ENCODE measurements around the gene SHB.

The SHB gene

GRCh38 chr9:38039907-38040682 is 28.9 kb downstream of the SHB start:
- no peak for DNase-seq (ENCODE audit: low read depth)

GRCh38 chr9:38039090-38039906 is 29.7 kb downstream of the SHB start:
- DNase-seq (ENCODE audit: low read depth) = peak; percentile 38

GRCh38 chr9:38038307-38039089 is 30.5 kb downstream of the SHB start:
- no peak for DNase-seq (ENCODE audit: low read depth)

GRCh38 chr9:38037981-38038306 is 31.1 kb downstream of the SHB start:
- no peak for DNase-seq (ENCODE audit: low read depth)

- DNase-seq (ENCODE audit: low read depth) = no peak
These were observed 32.5 kb downstream of the SHB start for GRCh38 chr9:38036359-38037084.

GRCh38 chr9:38035873-38036272 is 33.2 kb downstream of the SHB start:
- DNase-seq (ENCODE audit: low read depth) = no peak

GRCh38 chr9:38033941-38034340 is 35.1 kb downstream of the SHB start:
- DNase-seq (ENCODE audit: low read depth) = no peak

GRCh38 chr9:38032266-38033110 is 36.5 kb downstream of the SHB start:
- no peak for DNase-seq (ENCODE audit: low read depth)

- no peak for DNase-seq (ENCODE audit: low read depth)
These were observed 37.4 kb downstream of the SHB start for GRCh38 chr9:38031594-38031993.

- no peak for DNase-seq (ENCODE audit: low read depth)
These were observed 38.4 kb downstream of the SHB start for GRCh38 chr9:38030658-38031057.

- no peak for DNase-seq (ENCODE audit: low read depth)
These were observed 39.0 kb downstream of the SHB start for GRCh38 chr9:38029915-38030638.

- no peak for DNase-seq (ENCODE audit: low read depth)
These were observed 41.3 kb downstream of the SHB start for GRCh38 chr9:38027714-38028113.

GRCh38 chr9:38026840-38027527 is 42.0 kb downstream of the SHB start:
- no peak for DNase-seq (ENCODE audit: low read depth)

GRCh38 chr9:38026021-38026809 is 42.8 kb downstream of the SHB start:
- DNase-seq (ENCODE audit: low read depth) = no peak

- DNase-seq (ENCODE audit: low read depth) = no peak
These were observed 43.9 kb downstream of the SHB start for GRCh38 chr9:38025166-38025565.

- DNase-seq (ENCODE audit: low read depth) = no peak
These were observed 44.9 kb downstream of the SHB start for GRCh38 chr9:38024036-38024681.

GRCh38 chr9:38023661-38024035 is 45.4 kb downstream of the SHB start:
- no peak for DNase-seq (ENCODE audit: low read depth)

GRCh38 chr9:38022995-38023394 is 46.0 kb downstream of the SHB start:
- no peak for DNase-seq (ENCODE audit: low read depth)
